A549 (cell line): ENCODE results near the gene TNRC6A. TPM values are rescaled to one million over a fixed set of nuclear protein-coding genes. Genes with fewer than 3 reads are reported as not detected.
A peak's percentile ranks its signal among the peaks of the same experiment; 100 is the strongest.

ENCODE experiments used
- ATAC-seq, 2 experiments: fragments of 200-7000 bp in 1 of 2; fragments of >200 bp in 1 of 2; cut with Nextera tagmentation in 1 of 2; cut with Tn5 transposase in 1 of 2; 3 replicates each; pipeline versions ENCODE4 v1.8.0 to v1.9.1; 2018 to 2020; ENCODE audit warnings: mild to moderate bottlenecking in 1 of 2, moderate library complexity in 1 of 2
- CTCF ChIA-PET: fragments of 300-600 bp; sonication (Branson Sonifier 250); formaldehyde crosslinking; extraction: SDS; loops from one replicate; lab custom pipeline; 2021; ENCODE audit warnings: antibody characterized with exemption, inconsistent platforms; lab: Yijun Ruan, JAX
- POLR2A ChIA-PET: fragments of 350-600 bp; formaldehyde crosslinking; extraction: SDS; loops from one replicate; lab custom pipeline; 2021; ENCODE audit warnings: antibody characterized with exemption, inconsistent platforms; lab: Yijun Ruan, JAX
- DNase-seq, 2 experiments: peaks; one replicate each; pipeline versions ENCODE4 v3.0.0 to v3.0.0-alpha.2; 2011 to 2016; ENCODE audit warnings: low read depth in 1 of 2, low spot score in 1 of 2
- FAIRE-seq: peaks from 2 replicates; lab custom pipeline; 2011; peaks lifted over from hg19 to GRCh38; lab: Jason Lieb, UNC
- H3K27ac ChIP-seq, 2 experiments: fragments of >200 bp; sonication (Bioruptor Twin); formaldehyde crosslinking; 3 replicates each; pipeline ENCODE4 v1.5.1; 2016 to 2017
- H3K4me1 ChIP-seq: fragments of >200 bp; sonication (Bioruptor Twin); formaldehyde crosslinking; 3 replicates; pipeline ENCODE4 v1.6.1; 2016
- H3K4me2 ChIP-seq: fragments of >200 bp; sonication (Bioruptor Twin); formaldehyde crosslinking; 3 replicates; pipeline ENCODE4 v1.6.1; 2016
- H3K4me3 ChIP-seq: fragments of >200 bp; sonication (Bioruptor Twin); formaldehyde crosslinking; 3 replicates; pipeline ENCODE4 v1.5.1; 2016
- H3K9me3 ChIP-seq: fragments of >200 bp; sonication (Bioruptor Twin); formaldehyde crosslinking; 3 replicates; pipeline ENCODE4 v1.6.1; 2016
- ATOH8 ChIP-seq: fragments of 250-450 bp; sonication (Bioruptor Pico); IDR thresholded peaks from 2 replicates; pipeline ENCODE4 v1.5.0; 2020; ENCODE audit warnings: low read depth, mild to moderate bottlenecking, moderate library complexity
- BHLHE40 ChIP-seq: IDR thresholded peaks from 2 replicates; pipeline ENCODE4 v1.6.1; 2012; ENCODE audit warnings: low read depth, low read length, inconsistent platforms
- CBX8 ChIP-seq: fragments of 200-600 bp; sonication (generic); IDR thresholded peaks from 2 replicates; pipeline ENCODE4 v1.6.1; 2016
- CEBPB ChIP-seq, 2 experiments: fragments of >200 bp in 1 of 2; sonication (Bioruptor Twin) in 1 of 2; formaldehyde crosslinking in 1 of 2; IDR thresholded peaks; 2 replicates each; pipeline ENCODE4 v1.6.1; 2012 to 2016
- CHD2 ChIP-seq: fragments of 150-350 bp; IDR thresholded peaks from 2 replicates; pipeline ENCODE4 v1.6.1; 2014; ENCODE audit warnings: low read length; ENCODE audit not compliant: partially characterized antibody
- CHD4 ChIP-seq: fragments of 200-600 bp; sonication (generic); IDR thresholded peaks from 2 replicates; pipeline ENCODE4 v1.6.1; 2016; ENCODE audit warnings: antibody characterized with exemption, mild to moderate bottlenecking, borderline replicate concordance
- CTCF ChIP-seq: fragments of >200 bp; sonication (Bioruptor Twin); formaldehyde crosslinking; IDR thresholded peaks from 3 replicates; pipeline ENCODE4 v1.5.1; 2016
- E2F6 ChIP-seq: IDR thresholded peaks from 2 replicates; pipeline ENCODE4 v1.6.1; 2012; ENCODE audit warnings: low read depth, borderline replicate concordance
- EHF ChIP-seq: fragments of 250-450 bp; sonication (Bioruptor Pico); IDR thresholded peaks from 2 replicates; pipeline ENCODE4 v1.5.0; 2020; ENCODE audit warnings: mild to moderate bottlenecking
- FOSL2 ChIP-seq, 2 experiments: fragments of 450-650 bp in 1 of 2; fragments of >200 bp in 1 of 2; sonication (Bioruptor Twin) in 1 of 2; formaldehyde crosslinking; IDR thresholded peaks; 2 replicates each; pipeline versions ENCODE4 v1.5.0 to v1.6.1; 2016 to 2020; ENCODE audit warnings: mild to moderate bottlenecking in 1 of 2, moderate library complexity in 1 of 2
- GATA3 ChIP-seq: IDR thresholded peaks from 2 replicates; pipeline ENCODE4 v1.6.1; 2012; ENCODE audit warnings: borderline replicate concordance
- HDAC2 ChIP-seq: fragments of 200-600 bp; sonication (generic); IDR thresholded peaks from 2 replicates; pipeline ENCODE4 v1.6.1; 2016
- HMGXB4 ChIP-seq: fragments of 250-450 bp; sonication (Bioruptor Pico); IDR thresholded peaks from 2 replicates; pipeline ENCODE4 v1.5.0; 2021; ENCODE audit warnings: mild to moderate bottlenecking, moderate library complexity, borderline replicate concordance
- HOXA7 ChIP-seq: fragments of 250-450 bp; sonication (Bioruptor Pico); IDR thresholded peaks from 2 replicates; pipeline ENCODE4 v1.5.0; 2020; ENCODE audit warnings: mild to moderate bottlenecking, moderate library complexity
- KDM1A ChIP-seq: fragments of 200-600 bp; sonication (generic); IDR thresholded peaks from 2 replicates; pipeline ENCODE4 v1.6.1; 2016; ENCODE audit warnings: low read depth, mild to moderate bottlenecking
- MAX ChIP-seq: IDR thresholded peaks from 2 replicates; pipeline ENCODE4 v1.6.1; 2012
- PBX3 ChIP-seq: IDR thresholded peaks from 2 replicates; pipeline ENCODE4 v1.6.1; 2012
- POLR2AphosphoS2 ChIP-seq: conservative IDR thresholded peaks from 2 replicates; pipeline ENCODE4 v1.6.1; 2012; ENCODE audit warnings: low read length, improper control_type of control experiment, inconsistent platforms
- RARB ChIP-seq: fragments of 250-450 bp; sonication (Bioruptor Pico); IDR thresholded peaks from 2 replicates; pipeline ENCODE4 v1.8.0; 2021; ENCODE audit warnings: mild to moderate bottlenecking, moderate library complexity
- RNF2 ChIP-seq: fragments of 200-600 bp; sonication (generic); IDR thresholded peaks from 2 replicates; pipeline ENCODE4 v1.6.1; 2016; ENCODE audit warnings: low read depth, mild to moderate bottlenecking, antibody characterized with exemption, moderate library complexity, borderline replicate concordance
- SMC3 ChIP-seq: fragments of >200 bp; sonication (Bioruptor Twin); formaldehyde crosslinking; IDR thresholded peaks from 3 replicates; pipeline ENCODE4 v1.6.1; 2018; ENCODE audit warnings: inconsistent platforms
- SREBF2 ChIP-seq: fragments of 450-650 bp; IDR thresholded peaks from 2 replicates; pipeline ENCODE4 v1.6.1; 2014; ENCODE audit warnings: mild to moderate bottlenecking, moderate library complexity
- TFCP2L1 ChIP-seq: fragments of 250-450 bp; sonication (Bioruptor Pico); IDR thresholded peaks from 2 replicates; pipeline ENCODE4 v1.5.0; 2021; ENCODE audit warnings: mild to moderate bottlenecking
- TP53 ChIP-seq: fragments of 250-450 bp; sonication (Bioruptor Pico); IDR thresholded peaks from 2 replicates; pipeline ENCODE4 v1.5.0; 2021; ENCODE audit warnings: mild to moderate bottlenecking, moderate library complexity
- ZFP36 ChIP-seq: fragments of 450-650 bp; IDR thresholded peaks from 2 replicates; pipeline ENCODE4 v1.6.1; 2014; ENCODE audit warnings: borderline replicate concordance; ENCODE audit not compliant: partially characterized antibody
- ZNF302 ChIP-seq: fragments of 250-450 bp; sonication (Bioruptor Pico); IDR thresholded peaks from 2 replicates; pipeline ENCODE4 v1.9.0; 2021; ENCODE audit warnings: inconsistent platforms, mild to moderate bottlenecking, moderate library complexity
- WGBS: methylation state at CpG from one replicate; pipeline ENCODE4 v1.1.6; 2017; ENCODE audit errors: missing lambda C conversion rate; 5-methylcytosine and 5-hydroxymethylcytosine counted together
- polyA plus RNA-seq, 4 experiments: library from polyadenylated mRNA; depleted of rRNA in 3 of 4; stranded (reverse); fragments of >200 nt; fragmentation: RNase III in 1 of 4; extraction: RNeasy Plus Mini Kit Qiagen cat#74134 plus additional on column Dnase treatment in 1 of 4; gene quantifications; 2 replicates in 3 of 4; 3 replicates in 1 of 4; pipeline ENCODE4 v1.2.3, GENCODE V29; 2011 to 2017

TNRC6A gene
- polyA plus RNA-seq, 2 of the 4 experiments (the other 2 are of a cell fraction), result 26.7 to 51.6 TPM

GRCh38 chr16:24721830-24722238 is 7.6 kb upstream of the TNRC6A start:
- FAIRE-seq (no peak), DNase-seq (no peak), ATAC-seq (no peak)
- WGBS, result 85% methylated on average over 6 of the region's 6 CpGs
- Histone ChIP-seq H3K4me1 (peaks cover 11% of the 10 kb centered on the region; the same call in 2 of the 3 replicates), H3K9me3 (no peaks in the 10 kb centered on the region), H3K4me3 (no peak overlapping the region), H3K27ac (no peak overlapping the region), H3K4me2 (no peak overlapping the region)
- ChIA-PET CTCF (no interaction called here), POLR2A (no interaction called here)
- TF ChIP-seq HDAC2 (no peak), HOXA7 (no peak), GATA3 (no peak), MAX (no peak), RNF2 (no peak), TP53 (CRISPR knock-in tag) (no peak), EHF (CRISPR knock-in tag) (no peak)

- peak in 1 of 2 experiments; percentile 50; a peak in 1 of 6 replicates for ATAC-seq
- CTCF ChIA-PET, result interaction anchor here (0.5 to 1.4 kb wide), 2 partner anchors 143 to 322 kb away, joined by 3 to 4 read pairs; no protein-coding TSS in a partner anchor
- no peak overlapping the region for H3K27ac ChIP-seq
- H3K4me1 ChIP-seq, result peaks cover 16% of the 10 kb centered on the region
- no peak for DNase-seq
- TF ChIP-seq PBX3 (no peak), RNF2 (no peak), HOXA7 (no peak), ZNF302 (CRISPR knock-in tag) (no peak), ZFP36 (no peak), CEBPB (IDR thresholded peaks at IDR 0.05) (no peak)
- no peaks in the 10 kb centered on the region for H3K9me3 ChIP-seq
- no peak for FAIRE-seq
- no peak overlapping the region for H3K4me2 ChIP-seq
- POLR2A ChIA-PET, result no interaction called here
- no peak overlapping the region for H3K4me3 ChIP-seq
Observed at GRCh38 chr16:24723663-24724062, 5.8 kb upstream of the TNRC6A start.

- Histone ChIP-seq H3K4me2 (no peak overlapping the region), H3K9me3 (no peaks in the 10 kb centered on the region), H3K4me1 (peaks cover 31% of the 10 kb centered on the region), H3K27ac (peak overlapping the region in 1 of 2 experiments; percentile 26; a peak in 2 of 6 replicates)
- FAIRE-seq, result no peak
- ChIA-PET CTCF (interaction anchor here (1.1 to 1.2 kb wide), 2 partner anchors 68 to 88 kb away, joined by 4 read pairs; no protein-coding TSS in a partner anchor), POLR2A (no interaction called here)
- no peak for DNase-seq
- no peak for ATAC-seq
- 81% methylated on average over 18 of the region's 18 CpGs for WGBS
- TF ChIP-seq SMC3, result no peak
- TF ChIP-seq E2F6, result no peak
- no peak for TF ChIP-seq PBX3
- TF ChIP-seq HDAC2, result no peak
- no peak for TF ChIP-seq RARB
- TF ChIP-seq CHD2, result no peak
- TF ChIP-seq POLR2AphosphoS2, result no peak
- no peak for TF ChIP-seq FOSL2 (IDR thresholded peaks at IDR 0.05)
- no peak for TF ChIP-seq FOSL2 (CRISPR knock-in tag; IDR thresholded peaks at IDR 0.05)
- no peak for TF ChIP-seq CTCF
- no peak for TF ChIP-seq BHLHE40
- TF ChIP-seq HMGXB4, result no peak
- no peak for TF ChIP-seq TFCP2L1 (CRISPR knock-in tag)
- TF ChIP-seq CBX8, result no peak
- no peak for TF ChIP-seq KDM1A
- TF ChIP-seq CHD4, result no peak
- TF ChIP-seq ATOH8 (CRISPR knock-in tag), result no peak
- TF ChIP-seq SREBF2, result no peak
- TF ChIP-seq, all 56 proteins: peak for 0
- H3K4me3 ChIP-seq, result no peak overlapping the region
Observed at GRCh38 chr16:24728011-24728410, 1.4 kb upstream of the TNRC6A start.
